Heart left ventricle (tissue), 13 donors: ENCODE data around the gene PDGFC.

Experiments
- POLR2A ChIP-seq, 2 donors: fragments of 450-650 bp; IDR thresholded peaks; one replicate each; pipeline ENCODE4 v1.6.1; 2017; ENCODE audit warnings: antibody characterized with exemption in 2 of 2, mild to moderate bottlenecking in 2 of 2, moderate library complexity in 2 of 2
- TF ChIP-seq, protein P1 (sequence below), 12 donors: fragments of 200-600 bp; sonication (generic) in 4 of 12; IDR thresholded peaks; one replicate each; pipeline versions ENCODE4 v1.5.0 to v1.8.0; 2018 to 2022; ENCODE audit warnings: antibody characterized with exemption in 12 of 12, mild to moderate bottlenecking in 5 of 12
- donor health status: ischemic (EF 13 %, LVEDD 7.1; RV severe dilation, severe dysfunction).
- donor health status: DM: no; HTN: yes; CAD: no.
- donor health status: DM: no; HTN: no; CAD: no.
- donor health status: ischemic (EF 25% LVEDD 6.9; RV normal size, moderate dysfunction).
- donor health status: ischemic (EF 25% LVEDD 5.7; RV mildly dilated, moderate dysfunction).
- donor health status: ischemic (EF 35%, LVEDD 5.7; RV mildly dilated, moderate dysfunction).
- donor health status: nonischemic (EF 11% LVEDD 7.7; RV severe dilation, severe dysfunction).
- donor health status: DM: yes; HTN: yes; CAD: no.
- donor health status: PGD.
- donor health status: ischemic (EF 29% LVEDD 5.4; RV normal size, mild dysfunction).
- donor health status: nonischemic (EF 23%, LVEDD 6.1; RV moderate dilation, normal function).

GRCh38 chr4:156957556-156957955 lies 14.0 kb downstream of the PDGFC start:
- TF ChIP-seq POLR2A (IDR thresholded peaks at IDR 0.05): no peak
- TF ChIP-seq, protein P1, sequence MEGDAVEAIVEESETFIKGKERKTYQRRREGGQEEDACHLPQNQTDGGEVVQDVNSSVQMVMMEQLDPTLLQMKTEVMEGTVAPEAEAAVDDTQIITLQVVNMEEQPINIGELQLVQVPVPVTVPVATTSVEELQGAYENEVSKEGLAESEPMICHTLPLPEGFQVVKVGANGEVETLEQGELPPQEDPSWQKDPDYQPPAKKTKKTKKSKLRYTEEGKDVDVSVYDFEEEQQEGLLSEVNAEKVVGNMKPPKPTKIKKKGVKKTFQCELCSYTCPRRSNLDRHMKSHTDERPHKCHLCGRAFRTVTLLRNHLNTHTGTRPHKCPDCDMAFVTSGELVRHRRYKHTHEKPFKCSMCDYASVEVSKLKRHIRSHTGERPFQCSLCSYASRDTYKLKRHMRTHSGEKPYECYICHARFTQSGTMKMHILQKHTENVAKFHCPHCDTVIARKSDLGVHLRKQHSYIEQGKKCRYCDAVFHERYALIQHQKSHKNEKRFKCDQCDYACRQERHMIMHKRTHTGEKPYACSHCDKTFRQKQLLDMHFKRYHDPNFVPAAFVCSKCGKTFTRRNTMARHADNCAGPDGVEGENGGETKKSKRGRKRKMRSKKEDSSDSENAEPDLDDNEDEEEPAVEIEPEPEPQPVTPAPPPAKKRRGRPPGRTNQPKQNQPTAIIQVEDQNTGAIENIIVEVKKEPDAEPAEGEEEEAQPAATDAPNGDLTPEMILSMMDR (IDR thresholded peaks at IDR 0.05): no peak
